HG02840 (cell line): ENCODE data around the gene AGXT.

Source experiments
- ATAC-seq: cut with Tn5 transposase; IDR thresholded peaks from one replicate; pipeline ENCODE4 v1.9.1; 2021; ENCODE audit warnings: mild to moderate bottlenecking, moderate library complexity, moderate number of reproducible peaks; ENCODE audit not compliant: unreplicated experiment, low FRiP score

AGXT gene

DNA sequence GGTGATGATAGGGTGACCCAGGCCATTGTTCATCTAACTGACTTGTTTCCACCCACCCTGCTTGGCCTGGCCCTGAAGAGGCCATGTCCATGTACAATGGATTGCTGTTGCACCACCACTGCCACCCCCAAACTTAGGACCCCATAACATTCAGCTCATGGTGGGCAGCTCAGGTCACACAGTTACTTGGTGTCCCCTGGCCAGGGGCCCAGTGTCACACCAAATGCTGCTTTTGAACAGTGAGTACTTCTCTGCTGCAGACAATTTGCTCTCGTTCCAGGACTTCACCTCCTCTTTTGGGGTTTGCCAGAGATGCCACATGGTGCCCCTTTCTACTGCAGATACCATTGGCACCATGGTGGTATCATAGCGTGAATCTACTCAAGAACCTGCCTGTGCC, 15.6 kb downstream of the AGXT start:
- ATAC-seq, result no peak

GRCh38 chr2:240884745-240885144, 16.1 kb downstream of the AGXT start:
- no peak for ATAC-seq

- ATAC-seq, result no peak
Observed at GRCh38 chr2:240885566-240885965, 16.9 kb downstream of the AGXT start.

DNA sequence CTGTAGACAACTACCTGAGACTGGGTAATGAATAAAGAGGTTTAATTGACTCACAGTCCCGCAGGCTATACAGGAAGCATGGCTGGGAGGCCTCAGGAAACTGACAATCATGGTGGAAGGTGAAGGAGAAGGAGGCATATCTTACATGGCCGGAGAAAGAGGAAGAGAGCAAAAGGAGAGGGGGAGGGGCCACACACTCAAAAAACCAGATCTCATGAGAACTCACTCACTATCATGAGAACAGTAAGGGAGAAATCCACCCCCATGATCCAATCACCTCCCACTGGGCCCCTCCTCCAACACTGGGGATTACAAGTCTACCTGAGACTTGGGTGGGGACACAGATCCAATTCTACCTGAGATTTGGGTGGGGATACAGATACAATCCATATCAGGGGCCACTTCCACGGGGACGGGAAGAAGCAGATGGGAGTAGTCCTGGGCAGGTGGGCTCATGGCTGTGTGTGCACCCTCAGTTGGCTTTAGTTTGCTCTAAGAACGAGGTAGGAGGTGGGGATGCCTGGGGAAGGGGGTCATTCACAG, 17.5 kb downstream of the AGXT start:
- no peak for ATAC-seq

- no peak for ATAC-seq
Observed at GRCh38 chr2:240886678-240887609, 18.3 kb downstream of the AGXT start.

DNA sequence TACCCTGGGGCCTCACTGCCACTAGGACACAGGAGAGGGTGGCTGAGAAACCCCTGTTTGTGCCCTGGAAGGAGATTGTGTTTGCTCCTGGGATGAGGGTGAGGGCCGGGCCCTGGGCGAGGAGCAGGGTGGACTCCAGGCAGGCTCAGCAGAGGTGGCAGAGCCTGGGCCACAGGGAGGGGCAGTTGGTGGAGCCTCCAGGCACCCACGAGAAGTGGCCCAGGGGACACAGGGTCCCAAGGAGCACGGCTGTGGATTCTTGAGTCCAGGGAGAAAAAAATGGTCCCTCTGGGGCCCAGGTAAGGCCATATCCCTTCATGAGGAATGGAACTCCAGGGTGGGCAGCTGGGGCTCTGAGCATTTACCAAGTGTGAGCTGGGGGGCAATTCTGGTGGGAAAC, 19.0 kb downstream of the AGXT start:
- ATAC-seq, result no peak

- ATAC-seq, result no peak
Observed at GRCh38 chr2:240888130-240888889, 19.7 kb downstream of the AGXT start.

DNA sequence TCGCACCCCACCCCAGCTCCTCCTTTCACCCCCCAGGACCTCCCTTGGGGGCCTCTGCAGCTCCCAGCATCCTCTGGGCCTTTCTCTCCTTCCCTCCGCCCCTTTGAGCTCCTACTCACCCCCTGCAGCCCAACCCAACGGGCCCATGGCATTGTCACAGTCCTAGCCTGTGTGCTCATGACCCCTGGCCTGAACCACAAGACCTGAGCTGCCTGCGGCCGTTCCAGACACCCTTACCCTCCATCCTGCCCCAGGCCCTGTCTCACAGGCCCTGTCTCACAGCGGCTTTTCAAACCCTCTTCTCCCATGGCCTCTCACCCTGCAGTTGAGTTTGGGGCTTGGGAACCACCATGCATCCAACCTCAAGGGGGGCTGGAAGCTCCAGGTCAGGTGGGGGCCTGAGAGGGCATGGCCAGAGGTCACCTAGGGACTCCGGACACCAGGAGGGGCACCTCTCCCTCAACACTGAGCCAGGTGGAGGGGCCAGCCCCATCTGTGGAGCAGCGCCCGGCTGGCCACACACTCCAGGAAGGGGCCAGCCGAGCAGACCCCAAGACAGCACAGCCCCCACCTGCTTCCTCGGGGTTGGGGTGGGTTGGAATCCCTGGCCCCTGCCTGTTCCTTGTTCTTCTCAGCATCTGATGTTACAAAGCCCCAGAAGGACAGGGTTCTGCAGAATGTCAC, 20.4 kb downstream of the AGXT start:
- ATAC-seq, result no peak

- ATAC-seq, result no peak
Observed at GRCh38 chr2:240889601-240890560, 21.3 kb downstream of the AGXT start.

DNA sequence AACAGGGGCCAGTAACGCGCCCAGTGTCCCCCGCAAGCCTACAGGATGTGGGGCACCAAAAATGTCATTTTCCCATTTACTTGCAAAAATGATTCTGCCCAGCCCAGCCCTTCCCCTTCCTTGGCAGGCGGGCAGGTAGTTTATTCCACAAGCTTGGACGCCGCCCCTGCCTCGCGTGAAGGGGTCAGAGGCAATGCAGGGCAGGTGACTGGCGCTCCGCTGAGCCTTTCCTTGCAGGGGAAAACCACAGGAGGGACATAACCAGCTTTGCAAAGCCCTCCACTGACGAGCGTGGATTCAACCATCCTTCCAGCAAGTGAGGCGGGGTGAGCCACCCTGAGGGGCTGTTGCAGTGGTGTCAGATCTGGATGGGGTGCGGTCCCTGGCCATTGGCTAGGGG, 22.1 kb downstream of the AGXT start:
- no peak for ATAC-seq

GRCh38 chr2:240891492-240892340, 23.1 kb downstream of the AGXT start:
- ATAC-seq, result no peak

DNA sequence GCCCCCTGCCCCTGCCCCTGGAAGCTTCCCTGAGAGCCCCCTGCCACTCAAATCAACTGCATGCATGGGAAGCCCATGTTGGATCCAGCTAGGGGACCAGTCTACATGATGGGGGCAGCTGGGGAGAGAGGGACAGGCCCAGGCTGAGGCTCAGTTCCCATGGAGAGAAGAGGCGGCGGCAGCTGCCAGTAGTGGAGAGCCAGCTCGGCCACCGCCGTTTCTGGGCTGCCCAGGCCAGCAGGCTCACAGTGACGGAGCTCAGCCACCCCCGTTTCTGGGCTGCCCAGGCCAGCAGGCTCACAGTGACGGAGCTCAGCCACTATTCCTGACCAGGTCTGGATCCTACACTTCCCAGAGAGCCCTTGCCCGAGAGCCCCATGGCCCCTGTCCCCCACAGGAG, 23.7 kb downstream of the AGXT start:
- no peak for ATAC-seq

- no peak for ATAC-seq
Observed at GRCh38 chr2:240892925-240893324, 24.3 kb downstream of the AGXT start.

- no peak for ATAC-seq
Observed at GRCh38 chr2:240893363-240893844, 24.8 kb downstream of the AGXT start.

DNA sequence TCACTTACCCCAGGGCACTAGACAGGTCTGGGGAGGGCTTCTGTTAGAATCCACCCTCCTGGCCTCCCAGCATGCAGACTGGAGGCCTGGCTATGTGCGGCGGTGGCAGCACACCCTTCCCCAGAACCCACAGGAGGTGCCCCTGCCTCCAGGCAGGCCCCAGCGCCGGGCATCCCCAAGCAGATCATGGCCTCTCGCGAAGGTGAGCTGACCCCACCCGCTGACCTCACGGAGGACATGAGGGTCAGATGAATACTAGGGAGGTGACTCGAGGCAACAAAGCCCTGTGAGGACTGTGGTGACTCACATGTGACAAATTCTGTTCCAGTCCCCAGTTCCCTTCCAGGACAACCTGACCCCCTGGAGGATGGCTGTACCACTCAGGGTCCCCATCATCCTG, 25.4 kb downstream of the AGXT start:
- no peak for ATAC-seq

- ATAC-seq, result no peak
Observed at GRCh38 chr2:240894836-240895558, 26.4 kb downstream of the AGXT start.

GRCh38 chr2:240895656-240896388, 27.2 kb downstream of the AGXT start, which contains the start of gene MAB21L4:
TSS of gene MAB21L4 (minus strand) at chr2:240896156. CDS start at chr2:240895997, 159 bp downstream.
- no peak for ATAC-seq
